HCT116 (cell line): ENCODE data around the gene BORCS8. TPM values are rescaled to one million over a fixed set of nuclear protein-coding genes. Genes with fewer than 3 reads are reported as not detected.

Experiments
- ATAC-seq: fragments of 200-7000 bp; cut with Tn5 transposase; 2 replicates; pipeline ENCODE4 v1.9.1; 2020; ENCODE audit warnings: mild to moderate bottlenecking, moderate library complexity
- Bru-seq: library from RNA; stranded (reverse); fragments of 400-500 nt; gene quantifications from one replicate; lab custom pipeline; 2021; lab: Mats Ljungman, UMichigan
- BruChase-seq, 2 experiments: library from RNA; stranded (reverse); fragments of 400-500 nt; gene quantifications; one replicate each; lab custom pipeline; 2021; lab: Mats Ljungman, UMichigan
- BruUV-seq: library from RNA; stranded (reverse); fragments of 400-500 nt; replicated peaks from 2 replicates; lab custom pipeline; 2021; lab: Mats Ljungman, UMichigan
- CTCF ChIA-PET: fragments of 300-600 bp; sonication (Branson Sonifier 250); formaldehyde crosslinking; loops from one replicate; lab custom pipeline; 2021; ENCODE audit warnings: antibody characterized with exemption; lab: Charles Lee
- POLR2A ChIA-PET: fragments of 300-600, 350-600 bp; sonication (Branson Sonifier 250); formaldehyde crosslinking; loops from one replicate; lab custom pipeline; 2021; ENCODE audit warnings: antibody characterized with exemption; lab: Charles Lee
- RAD21 ChIA-PET, 2 experiments: fragments of 300-600 bp; sonication (Branson Sonifier 250); formaldehyde crosslinking; loops; one replicate each; lab custom pipeline; 2023; ENCODE audit warnings: low total read pairs in 2 of 2; ENCODE audit not compliant: uncharacterized antibody in 2 of 2, unreplicated experiment in 2 of 2, low non-redundant PET in 1 of 2; lab: Charles Lee
- DNase-seq: peaks from one replicate; pipeline ENCODE4 v3.0.0-alpha.2; 2010; ENCODE audit warnings: low read depth, low spot score
- H2AFZ ChIP-seq: fragments of 200-600 bp; shearing (Covaris generic), sonication (generic); 2 replicates; pipeline ENCODE4 v1.6.1; 2017; ENCODE audit warnings: low read depth, mixed run types, mixed read lengths, antibody characterized with exemption, low read length; ENCODE audit not compliant: poor library complexity, severe bottlenecking
- H3K27ac ChIP-seq: 2 replicates; pipeline ENCODE4 v1.5.1; 2012; ENCODE audit warnings: low read depth, low read length
- H3K27me3 ChIP-seq: fragments of 200-600 bp; sonication (generic); 2 replicates; pipeline ENCODE4 v1.6.1; 2016; ENCODE audit warnings: mixed run types, low read length, mixed read lengths; ENCODE audit not compliant: insufficient read depth
- H3K36me3 ChIP-seq, 2 experiments: fragments of 200-500 bp in 1 of 2; fragments of 200-600 bp in 1 of 2; sonication (Bioruptor generic) in 1 of 2; sonication (generic) in 1 of 2; 2 replicates each; pipeline versions ENCODE4 v1.5.1 to v1.6.1; 2014 to 2016; ENCODE audit warnings: low read length in 2 of 2, inconsistent platforms in 1 of 2, mixed read lengths in 1 of 2, mixed run types in 1 of 2; ENCODE audit not compliant: insufficient read depth in 2 of 2, control insufficient read depth in 1 of 2
- H3K4me1 ChIP-seq, 2 experiments: fragments of 200-600 bp in 1 of 2; sonication (generic) in 1 of 2; 2 replicates each; pipeline versions ENCODE4 v1.5.1 to v1.6.1; 2012 to 2017; ENCODE audit warnings: low read length in 2 of 2, inconsistent platforms in 1 of 2, mild to moderate bottlenecking in 1 of 2, mixed read lengths in 1 of 2, mixed run types in 1 of 2, moderate library complexity in 1 of 2; ENCODE audit not compliant: insufficient read depth in 2 of 2, control insufficient read depth in 1 of 2
- H3K4me2 ChIP-seq: fragments of 200-600 bp; sonication (generic); 2 replicates; pipeline ENCODE4 v1.6.1; 2017; ENCODE audit warnings: mixed run types, low read length, mixed read lengths
- H3K4me3 ChIP-seq, 2 experiments: fragments of 200-600 bp in 1 of 2; sonication (generic) in 1 of 2; replicated peaks in 1 of 2; 2 replicates each; pipeline ENCODE4 v1.5.1; 2011 to 2016; ENCODE audit warnings: low read length in 2 of 2, control low read depth in 1 of 2, low read depth in 1 of 2, mild to moderate bottlenecking in 1 of 2, mixed read lengths in 1 of 2, mixed run types in 1 of 2
- H3K79me2 ChIP-seq: fragments of 200-600 bp; sonication (generic); 2 replicates; pipeline ENCODE4 v1.6.1; 2017; ENCODE audit warnings: mild to moderate bottlenecking, mixed run types, low read length, moderate library complexity, mixed read lengths; ENCODE audit not compliant: insufficient read depth
- H3K9ac ChIP-seq: fragments of 200-600 bp; sonication (generic); 2 replicates; pipeline ENCODE4 v1.6.1; 2016; ENCODE audit warnings: low read length, mixed read lengths
- H3K9me2 ChIP-seq: fragments of 200-600 bp; sonication (generic), shearing (Covaris generic); 2 replicates; pipeline ENCODE4 v1.6.1; 2017; ENCODE audit warnings: mixed run types, mild to moderate bottlenecking, moderate library complexity; ENCODE audit not compliant: insufficient read depth
- H3K9me3 ChIP-seq, 2 experiments: fragments of 200-500 bp in 1 of 2; fragments of 200-600 bp in 1 of 2; sonication (Bioruptor generic) in 1 of 2; sonication (generic) in 1 of 2; 2 replicates each; pipeline ENCODE4 v1.6.1; 2014 to 2017; ENCODE audit warnings: low read length in 2 of 2, mixed read lengths in 2 of 2, inconsistent platforms in 1 of 2, low read depth in 1 of 2, mild to moderate bottlenecking in 1 of 2, mixed run types in 1 of 2, moderate library complexity in 1 of 2; ENCODE audit not compliant: control insufficient read depth in 1 of 2, insufficient read depth in 1 of 2
- H4K20me1 ChIP-seq: fragments of 200-600 bp; sonication (generic), shearing (Covaris generic); 2 replicates; pipeline ENCODE4 v1.6.1; 2017; ENCODE audit warnings: mixed run types, mild to moderate bottlenecking, moderate library complexity; ENCODE audit not compliant: insufficient read depth
- CBX3 ChIP-seq: IDR thresholded peaks from 2 replicates; pipeline ENCODE4 v1.6.1; 2012; ENCODE audit warnings: low read depth
- FOSL1 ChIP-seq: IDR thresholded peaks from 2 replicates; pipeline ENCODE4 v1.6.1; 2012; ENCODE audit warnings: low read depth
- MAX ChIP-seq: IDR thresholded peaks from 2 replicates; pipeline ENCODE4 v1.6.1; 2012
- POLR2A ChIP-seq: IDR thresholded peaks from 2 replicates; pipeline ENCODE4 v1.7.0; 2011; ENCODE audit warnings: borderline replicate concordance; ENCODE audit not compliant: insufficient read depth, insufficient read length; ENCODE audit errors: extremely low read depth
- POLR2AphosphoS5 ChIP-seq: IDR thresholded peaks from 2 replicates; pipeline ENCODE4 v1.6.1; 2011; ENCODE audit warnings: mild to moderate bottlenecking, low read depth, low read length, moderate library complexity
- SIN3A ChIP-seq: IDR thresholded peaks from 2 replicates; pipeline ENCODE4 v1.6.1; 2012; ENCODE audit warnings: low read depth
- SP1 ChIP-seq: IDR thresholded peaks from 2 replicates; pipeline ENCODE4 v1.6.1; 2012; ENCODE audit warnings: low read depth
- TCF7L2 ChIP-seq: IDR thresholded peaks from 2 replicates; pipeline ENCODE4 v1.7.0; 2011; ENCODE audit warnings: borderline replicate concordance, inconsistent platforms; ENCODE audit not compliant: insufficient read depth, insufficient read length; ENCODE audit errors: extremely low read depth
- YY1 ChIP-seq: IDR thresholded peaks from 2 replicates; pipeline ENCODE4 v1.6.1; 2011; ENCODE audit warnings: low read length, low read depth, moderate library complexity, mild to moderate bottlenecking; ENCODE audit not compliant: insufficient replicate concordance; ENCODE audit errors: extremely low read depth
- ZBTB33 ChIP-seq: IDR thresholded peaks from 2 replicates; pipeline ENCODE4 v1.6.1; 2011; ENCODE audit warnings: mild to moderate bottlenecking, low read length, moderate library complexity; ENCODE audit not compliant: insufficient replicate concordance; ENCODE audit errors: extremely low read depth
- ZFX ChIP-seq: fragments of 450-650 bp; IDR thresholded peaks from 2 replicates; pipeline ENCODE4 v1.6.1; 2017
- intact Hi-C: fragments of 100-400 bp; cut with micrococcal nuclease; formaldehyde crosslinking; loops from 2 replicates; pipeline ENCODE4 v1.10.0; 2022
- long read RNA-seq: library from polyadenylated mRNA; unstranded; transcript quantifications from one replicate; pipeline ENCODE4 v2.0.0, GENCODE V29; 2021; ENCODE audit not compliant: unreplicated experiment
- polyA plus RNA-seq: library from polyadenylated mRNA; unstranded; fragments of >200 nt; gene quantifications from 2 replicates; pipeline ENCODE4 v1.2.1, GENCODE V29; 2012; ENCODE audit warnings: missing spikeins
- total RNA-seq: library from RNA; stranded (reverse); gene quantifications from one replicate; pipeline ENCODE4 v1.2.1, GENCODE V29; 2021; ENCODE audit not compliant: unreplicated experiment

BORCS8 gene
- total RNA-seq, result 17.1 TPM
- 7.0 and 9.9 TPM in 2 replicates for polyA plus RNA-seq
- Bru-seq, nascent RNA, result percentile 65 among the genes with signal in this experiment
- percentile 67 among the genes with signal in this experiment for BruChase-seq, experiment 1, labeled RNA remaining after a 6-hour chase
- percentile 66 among the genes with signal in this experiment for BruChase-seq, experiment 2, labeled RNA remaining after a 2-hour chase
- long read RNA-seq, partial matches to known transcripts, result 2 of 18 reads
- long read RNA-seq, other reads (novel, unspliced or antisense), result 5 of 18 reads

GRCh38 chr19:19192078-19192882 is at the start of gene BORCS8, which contains the start of gene RFXANK:
TSS of gene BORCS8 (minus strand) at chr19:19192152. CDS start at chr19:19192117, 35 bp downstream.
TSS of gene RFXANK (plus strand) at chr19:19192258. CDS start at chr19:19193947, 1,689 bp downstream.
- intact Hi-C loops, result loop anchor here (1.0 kb wide), 1 partner anchor 11 kb away; the partner anchor contains the start of gene NR2C2AP
- Histone ChIP-seq H4K20me1 (no peaks in the 10 kb centered on the region), H3K4me2 (peak within 1 kb of the TSS; percentile 98), H3K4me3 (peak within 1 kb of the TSS; percentile 98 to 99), H2AFZ (peak within 1 kb of the TSS; percentile 93), H3K9ac (peak within 1 kb of the TSS; percentile 98), H3K9me2 (no peaks in the 10 kb centered on the region), H3K27me3 (no peaks in the 10 kb centered on the region), H3K36me3 (peaks cover 3 to 5% of the 10 kb centered on the region in 2 experiments; a peak in 2 of 4 replicates), H3K9me3 (no peaks in the 10 kb centered on the region), H3K4me1 (peaks cover 16 to 22% of the 10 kb centered on the region in 2 experiments; a peak in 3 of 4 replicates), H3K27ac (peak within 1 kb of the TSS; percentile 94), H3K79me2 (peaks cover 41% of the 10 kb centered on the region)
- ATAC-seq (peak; percentile 90), DNase-seq (peak; percentile 98)
- BruUV-seq, result no TSS peak
- ChIA-PET POLR2A (interaction anchor here (0.7 to 2.1 kb wide), 2 partner anchors 11 kb away, joined by 3 to 15 read pairs; partner anchors contain the start of gene NR2C2AP), CTCF (interaction anchor here (1.0 to 1.3 kb wide), 4 partner anchors 17 to 151 kb away, joined by 4 to 7 read pairs (median 4); no protein-coding TSS in a partner anchor), RAD21 (no interaction called here)
- TF ChIP-seq SP1 (peak; percentile 68), ZBTB33 (peak; percentile 33), FOSL1 (no peak), POLR2AphosphoS5 (peak; percentile 60), POLR2A (peak; percentile 63), MAX (peak; percentile 85), CBX3 (no peak), TCF7L2 (peak; percentile 85), YY1 (peak; percentile 72), ZFX (peak; percentile 20; the same call in 1 of the 2 replicates), SIN3A (peak; percentile 54; the same call in 1 of the 2 replicates)
